Measurements from ENCODE around the gene FAM217B. TPM values are rescaled to one million over a fixed set of nuclear protein-coding genes. Genes with fewer than 3 reads are reported as not detected.

FAM217B gene
- total and polyA plus RNA-seq, 2 of the 8 experiments (the other 6 are each of a cell fraction or from before 2014, with no cell fraction given) = 5.4 to 28.5 TPM

DNA sequence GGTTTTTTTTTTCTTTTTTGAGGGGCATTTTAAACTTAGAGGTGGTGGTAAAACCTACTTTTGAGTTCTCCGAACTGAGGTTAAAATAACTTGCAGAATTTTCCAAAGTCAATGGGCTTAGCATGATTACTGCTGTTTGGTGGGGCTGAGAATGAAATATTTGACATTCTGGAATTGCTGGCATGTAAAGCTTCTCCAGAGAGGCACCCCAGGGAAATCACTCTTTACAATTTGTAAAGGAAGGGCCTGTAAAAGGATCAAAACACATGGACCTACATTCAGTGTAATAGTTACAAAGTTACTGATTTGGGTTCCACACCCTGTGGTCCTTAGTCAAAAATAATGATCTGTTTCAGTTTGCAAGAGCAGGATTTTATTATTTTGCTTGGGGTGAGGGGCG, 5.5 kb downstream of the FAM217B start:
- Histone ChIP-seq H3K9me3 (ENCODE audit: insufficient read depth in 2 of 2, low read depth in 1 of 2, low read length in 1 of 2) (no peaks in the 10 kb centered on the region), H2BK120ac (replicated peaks; ENCODE audit: low read depth, low read length) (no peak overlapping the region), H3K4me2 (ENCODE audit: insufficient read depth in 1 of 2, low read depth in 2 of 2, low read length in 2 of 2) (0 out of 4 replicates have a peak overlapping the region, but pooled peaks of 1 of the 2 experiments have one; percentile 17), H3K9ac (replicated peaks in 1 of 4; ENCODE audit: extremely low read depth in 1 of 4, low read depth in 3 of 4, low read length in 3 of 4) (peak overlapping the region in 1 of 4 experiments; percentile 8; a peak in 1 of 7 replicates), H3K4ac (replicated peaks; ENCODE audit: insufficient read length, low read depth, low read length) (no peak overlapping the region), H2BK12ac (ENCODE audit: low read depth, low read length) (no peak overlapping the region), H4K20me1 (replicated peaks in 1 of 2; ENCODE audit: control insufficient read depth in 1 of 2, insufficient read depth in 2 of 2, low read length in 2 of 2) (peaks cover 0 to 2% of the 10 kb centered on the region in 2 experiments), H3K79me2 (ENCODE audit: control insufficient read depth in 1 of 2, insufficient read depth in 2 of 2, low read length in 2 of 2) (peaks cover 0 to 9% of the 10 kb centered on the region in 2 experiments; a peak in 1 of 4 replicates), H3K56ac (replicated peaks; ENCODE audit: insufficient read length, low read depth, low read length) (no peak overlapping the region), H4K91ac (replicated peaks; ENCODE audit: insufficient read length, low read length) (no peak overlapping the region), H3K18ac (ENCODE audit: extremely low read depth, low read length) (no peak overlapping the region), H3K4me1 (replicated peaks in 1 of 4; ENCODE audit: control insufficient read depth in 3 of 4, insufficient read depth in 4 of 4, low read length in 3 of 4) (peaks cover 0 to 2% (median 0%) of the 10 kb centered on the region in 4 experiments; a peak in 2 of 7 replicates), H4K5ac (ENCODE audit: insufficient read length, low read depth, low read length) (no peak overlapping the region), H2BK5ac (ENCODE audit: low read depth, low read length) (no peak overlapping the region), H3K14ac (ENCODE audit: insufficient read length) (no peak overlapping the region), H3K27me3 (replicated peaks in 1 of 4; ENCODE audit: control insufficient read depth in 3 of 4, extremely low read depth in 1 of 4, insufficient read depth in 3 of 4, low read length in 3 of 4) (no peaks in the 10 kb centered on the region), H2AK5ac (ENCODE audit: low read depth, low read length) (no peak overlapping the region), H3K23ac (ENCODE audit: insufficient read length) (no peak overlapping the region), H3K27ac (ENCODE audit: low read depth, low read length) (no peak overlapping the region), H3K79me1 (ENCODE audit: low read depth, low read length) (no peaks in the 10 kb centered on the region), H2AFZ (ENCODE audit: low read length) (no peak overlapping the region), H3K4me3 (ENCODE audit: extremely low read depth in 1 of 4, insufficient read depth in 2 of 4, low read depth in 3 of 4, low read length in 4 of 4) (peak overlapping the region in 1 of 4 experiments; percentile 10; a peak in 1 of 8 replicates), H3K23me2 (ENCODE audit: low read depth, low read length) (peaks cover 4% of the 10 kb centered on the region; the same call in 1 of the 2 replicates), H2BK20ac (ENCODE audit: low read length) (no peak overlapping the region), H3K36me3 (ENCODE audit: control insufficient read depth in 2 of 4, insufficient read depth in 4 of 4, low read length in 3 of 4) (peaks cover 0 to 17% (median 4%) of the 10 kb centered on the region in 4 experiments; a peak in 3 of 8 replicates), H2BK15ac (ENCODE audit: low read length) (no peak overlapping the region), H4K8ac (ENCODE audit: extremely low read depth, insufficient read depth, low read length) (no peak overlapping the region)
- POLR2A ChIA-PET (ENCODE audit: partially characterized antibody) = interaction anchor here (1.5 kb wide), 1 partner anchor 10 kb away, joined by 5 read pairs; no protein-coding TSS in a partner anchor
- TF ChIP-seq TEAD4 (IDR thresholded peaks at IDR 0.05; ENCODE audit: low read depth, low read length) = peak; percentile 28; the same call in 1 of the 2 replicates
- no peak for TF ChIP-seq SIX5 (IDR thresholded peaks at IDR 0.05; ENCODE audit: low read depth, low read length)
- CTCF ChIA-PET (ENCODE audit: partially characterized antibody) = interaction anchor here (0.8 to 4.0 kb wide), 8 partner anchors 10 to 265 kb away, joined by 3 to 23 read pairs (median 5); partner anchors contain the start of gene SYCP2
- 64% methylated on average over 2 of the region's 2 CpGs; no CpG with 5 or more reads in 1 of the 2 experiments for WGBS, 2 experiments (ENCODE audit: extremely low coverage in 1 of 2, insufficient coverage in 1 of 2, insufficient read length in 1 of 2, insufficient replicate concordance in 2 of 2, low coverage in 1 of 2, low lambda C conversion rate in 2 of 2, missing lambda C conversion rate in 1 of 2)
- FAIRE-seq (no peak), DNase-seq (ENCODE audit: low read depth in 1 of 2, low spot score in 2 of 2) (no peak)

All from H1 (cell line).